Nephron progenitor cell (in vitro differentiated cells): Measurements from ENCODE around the gene BCL11B.

ENCODE experiments used
- DNase-seq: peaks from one replicate; pipeline ENCODE4 v3.0.0; 2021
- H3K27ac Mint-ChIP-seq: 2 replicates; pipeline ENCODE4 v1.8.0; 2021; ENCODE audit warnings: mild to moderate bottlenecking, moderate library complexity, mixed read lengths
- H3K27me3 Mint-ChIP-seq: 2 replicates; pipeline ENCODE4 v1.8.0; 2021; ENCODE audit warnings: mild to moderate bottlenecking, low read depth, mixed read lengths; ENCODE audit not compliant: poor library complexity
- H3K36me3 Mint-ChIP-seq: 2 replicates; pipeline ENCODE4 v1.8.0; 2021; ENCODE audit warnings: low read depth, mixed read lengths
- H3K4me1 Mint-ChIP-seq: 2 replicates; pipeline ENCODE4 v1.8.0; 2021; ENCODE audit warnings: mixed read lengths
- H3K4me3 Mint-ChIP-seq: 2 replicates; pipeline ENCODE4 v1.8.0; 2021; ENCODE audit warnings: mild to moderate bottlenecking, moderate library complexity, mixed read lengths
- H3K9me3 Mint-ChIP-seq: 2 replicates; pipeline ENCODE4 v1.8.0; 2021; ENCODE audit warnings: mild to moderate bottlenecking, moderate library complexity, mixed read lengths
- CTCF ChIP-seq: fragments of 200-600 bp; sonication (generic); IDR thresholded peaks from 2 replicates; pipeline ENCODE4 v1.5.0; 2021; ENCODE audit warnings: antibody characterized with exemption

BCL11B gene

GRCh38 chr14:99127651-99128167 lies 144.3 kb downstream of the BCL11B start:
- Mint-ChIP-seq H3K4me1 (peaks cover 45% of the 10 kb centered on the region), H3K4me3 (no peak overlapping the region), H3K27ac (peak overlapping the region; percentile 26), H3K27me3 (peaks cover 24% of the 10 kb centered on the region), H3K36me3 (no peaks in the 10 kb centered on the region), H3K9me3 (no peaks in the 10 kb centered on the region)
- no peak for DNase-seq
- no peak for TF ChIP-seq CTCF

GRCh38 chr14:99125616-99126431 lies 146.2 kb downstream of the BCL11B start:
- Mint-ChIP-seq H3K9me3 (no peaks in the 10 kb centered on the region), H3K27ac (no peak overlapping the region), H3K36me3 (no peaks in the 10 kb centered on the region), H3K27me3 (peaks cover 29% of the 10 kb centered on the region), H3K4me3 (no peak overlapping the region), H3K4me1 (peaks cover 38% of the 10 kb centered on the region)
- no peak for DNase-seq
- TF ChIP-seq CTCF = no peak

GRCh38 chr14:99125113-99125512 lies 146.9 kb downstream of the BCL11B start:
- peaks cover 38% of the 10 kb centered on the region for H3K4me1 Mint-ChIP-seq
- H3K4me3 Mint-ChIP-seq = no peak overlapping the region
- peaks cover 29% of the 10 kb centered on the region for H3K27me3 Mint-ChIP-seq
- no peaks in the 10 kb centered on the region for H3K36me3 Mint-ChIP-seq
- DNase-seq = no peak
- no peaks in the 10 kb centered on the region for H3K9me3 Mint-ChIP-seq
- TF ChIP-seq CTCF = no peak
- no peak overlapping the region for H3K27ac Mint-ChIP-seq

- H3K4me3 Mint-ChIP-seq = no peak overlapping the region
- H3K4me1 Mint-ChIP-seq = peaks cover 33% of the 10 kb centered on the region
- no peak for TF ChIP-seq CTCF
- DNase-seq = no peak
- no peak overlapping the region for H3K27ac Mint-ChIP-seq
- H3K27me3 Mint-ChIP-seq = peaks cover 30% of the 10 kb centered on the region
- no peaks in the 10 kb centered on the region for H3K9me3 Mint-ChIP-seq
- H3K36me3 Mint-ChIP-seq = no peaks in the 10 kb centered on the region
Measured at GRCh38 chr14:99124482-99125105, 147.4 kb downstream of the BCL11B start.

GRCh38 chr14:99123208-99123870 lies 148.7 kb downstream of the BCL11B start:
- Mint-ChIP-seq H3K27me3 (peaks cover 34% of the 10 kb centered on the region), H3K4me3 (no peak overlapping the region), H3K27ac (no peak overlapping the region), H3K36me3 (no peaks in the 10 kb centered on the region), H3K9me3 (no peaks in the 10 kb centered on the region), H3K4me1 (peaks cover 22% of the 10 kb centered on the region)
- DNase-seq = no peak
- no peak for TF ChIP-seq CTCF
